ENCODE data around the gene CTSO.

GRCh38 chr4:155911905-155912304 is 41.8 kb downstream of the CTSO start:
- TF ChIP-seq POLR2A (IDR thresholded peaks at IDR 0.05) (no peak), CTCF (IDR thresholded peaks at IDR 0.05) (no peak)

Measured in testis (tissue), 2 donors.